HEK293 (cell line): Measurements from ENCODE around the gene CMTM1.
"Not testable (repeated sequence)": the region's sequence is repeated elsewhere in the genome, so short reads cannot be mapped to it uniquely, and the experiment has no call there.

Source experiments
- CTCF ChIP-seq: fragments of 450-650 bp; formaldehyde crosslinking; IDR thresholded peaks from 2 replicates; pipeline ENCODE4 v1.5.1; 2016; ENCODE audit warnings: missing biosample characterization, missing genetic modification characterization
- ELK4 ChIP-seq: IDR thresholded peaks from 2 replicates; pipeline ENCODE4 v1.6.1; 2011; ENCODE audit warnings: mild to moderate bottlenecking, low read depth, low read length, borderline replicate concordance

- not testable (repeated sequence) for TF ChIP-seq CTCF (tag by site-specific recombination); ELK4
Measured at GRCh38 chr16:66567270-66567669, 1.0 kb downstream of the CMTM1 start.
